Mammary epithelial cell (primary cell): ENCODE measurements around the gene NEUROG3.

Experiments
- CTCF ChIP-seq, 2 donors: IDR thresholded peaks in 1 of 2; conservative IDR thresholded peaks in 1 of 2; 2 replicates each; pipeline ENCODE4 v1.5.1; 2011 to 2012; ENCODE audit warnings: inconsistent platforms in 2 of 2, low read length in 2 of 2, mild to moderate bottlenecking in 2 of 2, control low read depth in 1 of 2, low read depth in 1 of 2; ENCODE audit not compliant: insufficient read depth in 1 of 2; ENCODE audit errors: extremely low read depth in 1 of 2
- EZH2 ChIP-seq: IDR thresholded peaks from 2 replicates; pipeline ENCODE4 v1.6.1; 2012; ENCODE audit warnings: low read length, inconsistent platforms, borderline replicate concordance

DNA sequence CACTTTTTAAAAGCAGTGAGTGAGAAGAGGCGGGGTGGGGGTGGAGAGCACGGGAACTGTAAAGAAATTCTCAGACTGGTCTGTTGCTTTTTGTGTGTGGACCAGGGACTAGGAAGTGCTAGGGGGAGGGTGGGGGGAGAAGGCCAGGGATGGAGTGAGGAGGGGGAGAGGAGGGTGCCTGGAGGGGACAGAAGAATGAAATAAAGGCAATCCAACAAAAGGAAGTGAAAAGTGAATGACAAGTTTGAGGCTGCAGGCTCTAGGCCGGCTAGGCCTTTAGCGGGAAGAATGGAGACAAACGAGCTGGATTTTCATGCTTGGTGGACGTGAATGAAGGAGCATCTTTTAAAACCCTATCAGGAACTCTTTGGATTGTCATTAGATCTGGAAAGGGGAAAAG, 13.7 kb downstream of the NEUROG3 start:
- TF ChIP-seq EZH2 (no peak), CTCF (conservative IDR thresholded peaks at IDR 0.05 in 1 of 2, IDR thresholded peaks at IDR 0.05 in 1 of 2; ENCODE audit: extremely low read depth in 1 of 2, insufficient read depth in 1 of 2, low read depth in 1 of 2, low read length in 2 of 2) (no peak)
